Uterus (tissue), 4 donors: ENCODE results near the gene ACCS. TPM values are rescaled to one million over a fixed set of nuclear protein-coding genes. Genes with fewer than 3 reads are reported as not detected.

ENCODE experiments used
- DNase-seq, 2 donors: peaks; one replicate each; pipeline ENCODE4 v3.0.0-alpha.2; 2019 to 2020
- H3K27ac ChIP-seq, 2 donors: fragments of 200-600 bp; sonication (generic); 1 replicate in 1 of 2; 2 replicates in 1 of 2; pipeline ENCODE4 v1.5.1; 2016 to 2018
- H3K27me3 ChIP-seq, 2 donors: fragments of 200-600 bp; sonication (generic); one replicate each; pipeline ENCODE4 v1.5.1; 2018 to 2019; ENCODE audit warnings: control low read depth in 1 of 2
- H3K36me3 ChIP-seq, 2 donors: fragments of 200-600 bp; sonication (generic); one replicate each; pipeline ENCODE4 v1.5.1; 2019; ENCODE audit warnings: control low read depth in 1 of 2
- H3K4me1 ChIP-seq, 2 donors: fragments of 200-600 bp; sonication (generic); one replicate each; pipeline ENCODE4 v1.5.1; 2018 to 2019; ENCODE audit warnings: control low read depth in 1 of 2
- H3K4me3 ChIP-seq, 2 donors: fragments of 200-600 bp; sonication (generic); 1 replicate in 1 of 2; 2 replicates in 1 of 2; pipeline ENCODE4 v1.5.1; 2018 to 2019; ENCODE audit warnings: mild to moderate bottlenecking in 1 of 2
- H3K9me3 ChIP-seq, 2 donors: fragments of 200-600 bp; sonication (generic); one replicate each; pipeline ENCODE4 v1.5.1; 2019; ENCODE audit warnings: control low read depth in 1 of 2
- POLR2A ChIP-seq, 2 donors: fragments of 450-650 bp; IDR thresholded peaks; one replicate each; pipeline ENCODE4 v1.6.1; 2016; ENCODE audit warnings: antibody characterized with exemption in 2 of 2, mild to moderate bottlenecking in 1 of 2, moderate library complexity in 1 of 2
- intact Hi-C: fragments of 100-400 bp; cut with DNase I; formaldehyde crosslinking; loops from one replicate; pipeline ENCODE4 v1.15.1; 2023; ENCODE audit warnings: low total_unique reads
- total RNA-seq, 4 donors: library from RNA; depleted of rRNA in 3 of 4; stranded (reverse); fragments of >200 nt in 3 of 4; gene quantifications; one replicate each; pipeline versions ENCODE4 v1.1.0 to v1.2.4, GENCODE V29; 2014 to 2023
- TF ChIP-seq, protein P1 (sequence below), 4 experiments: fragments of 200-600 bp in 2 of 4; fragments of 450-650 bp in 2 of 4; sonication (generic) in 2 of 4; IDR thresholded peaks; one replicate each; pipeline ENCODE4 v1.5.1; 2016 to 2019; ENCODE audit warnings: antibody characterized with exemption in 4 of 4, mild to moderate bottlenecking in 2 of 4, moderate library complexity in 1 of 4
- donor health status: DM: yes; HTN: yes; CAD: no.

Gene ACCS
- total RNA-seq, 4 donors from 2014 or later = 13.1 to 49.4 (median 27.0) TPM

DNA sequence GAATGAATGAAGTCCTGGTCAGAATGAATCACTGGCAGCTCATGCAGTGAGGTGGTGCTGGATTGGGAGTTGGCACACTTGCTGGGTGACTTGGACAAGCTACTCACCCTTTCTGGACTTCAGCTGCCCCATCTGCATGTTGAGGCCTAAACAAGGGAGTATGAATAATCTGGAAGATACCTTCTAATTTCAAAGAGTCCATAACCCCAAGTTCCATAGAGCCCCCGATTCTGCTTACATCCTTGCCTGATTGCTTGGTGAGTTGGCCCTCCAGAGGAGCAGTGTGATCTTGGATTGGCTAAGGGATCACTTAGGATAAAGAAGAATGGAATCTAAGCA is 36.6 kb upstream of the ACCS start:
- Histone ChIP-seq H3K36me3 (no peaks in the 10 kb centered on the region), H3K4me3 (no peak overlapping the region), H3K9me3 (no peaks in the 10 kb centered on the region), H3K4me1 (peaks cover 16 to 19% of the 10 kb centered on the region in 2 donors), H3K27me3 (no peaks in the 10 kb centered on the region), H3K27ac (peak overlapping the region; percentile 92 to 99)
- no peak for TF ChIP-seq POLR2A (IDR thresholded peaks at IDR 0.05)
- TF ChIP-seq, protein P1, sequence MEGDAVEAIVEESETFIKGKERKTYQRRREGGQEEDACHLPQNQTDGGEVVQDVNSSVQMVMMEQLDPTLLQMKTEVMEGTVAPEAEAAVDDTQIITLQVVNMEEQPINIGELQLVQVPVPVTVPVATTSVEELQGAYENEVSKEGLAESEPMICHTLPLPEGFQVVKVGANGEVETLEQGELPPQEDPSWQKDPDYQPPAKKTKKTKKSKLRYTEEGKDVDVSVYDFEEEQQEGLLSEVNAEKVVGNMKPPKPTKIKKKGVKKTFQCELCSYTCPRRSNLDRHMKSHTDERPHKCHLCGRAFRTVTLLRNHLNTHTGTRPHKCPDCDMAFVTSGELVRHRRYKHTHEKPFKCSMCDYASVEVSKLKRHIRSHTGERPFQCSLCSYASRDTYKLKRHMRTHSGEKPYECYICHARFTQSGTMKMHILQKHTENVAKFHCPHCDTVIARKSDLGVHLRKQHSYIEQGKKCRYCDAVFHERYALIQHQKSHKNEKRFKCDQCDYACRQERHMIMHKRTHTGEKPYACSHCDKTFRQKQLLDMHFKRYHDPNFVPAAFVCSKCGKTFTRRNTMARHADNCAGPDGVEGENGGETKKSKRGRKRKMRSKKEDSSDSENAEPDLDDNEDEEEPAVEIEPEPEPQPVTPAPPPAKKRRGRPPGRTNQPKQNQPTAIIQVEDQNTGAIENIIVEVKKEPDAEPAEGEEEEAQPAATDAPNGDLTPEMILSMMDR (IDR thresholded peaks at IDR 0.05) = no peak
- intact Hi-C loops = no loop called here
- DNase-seq = no peak

DNA sequence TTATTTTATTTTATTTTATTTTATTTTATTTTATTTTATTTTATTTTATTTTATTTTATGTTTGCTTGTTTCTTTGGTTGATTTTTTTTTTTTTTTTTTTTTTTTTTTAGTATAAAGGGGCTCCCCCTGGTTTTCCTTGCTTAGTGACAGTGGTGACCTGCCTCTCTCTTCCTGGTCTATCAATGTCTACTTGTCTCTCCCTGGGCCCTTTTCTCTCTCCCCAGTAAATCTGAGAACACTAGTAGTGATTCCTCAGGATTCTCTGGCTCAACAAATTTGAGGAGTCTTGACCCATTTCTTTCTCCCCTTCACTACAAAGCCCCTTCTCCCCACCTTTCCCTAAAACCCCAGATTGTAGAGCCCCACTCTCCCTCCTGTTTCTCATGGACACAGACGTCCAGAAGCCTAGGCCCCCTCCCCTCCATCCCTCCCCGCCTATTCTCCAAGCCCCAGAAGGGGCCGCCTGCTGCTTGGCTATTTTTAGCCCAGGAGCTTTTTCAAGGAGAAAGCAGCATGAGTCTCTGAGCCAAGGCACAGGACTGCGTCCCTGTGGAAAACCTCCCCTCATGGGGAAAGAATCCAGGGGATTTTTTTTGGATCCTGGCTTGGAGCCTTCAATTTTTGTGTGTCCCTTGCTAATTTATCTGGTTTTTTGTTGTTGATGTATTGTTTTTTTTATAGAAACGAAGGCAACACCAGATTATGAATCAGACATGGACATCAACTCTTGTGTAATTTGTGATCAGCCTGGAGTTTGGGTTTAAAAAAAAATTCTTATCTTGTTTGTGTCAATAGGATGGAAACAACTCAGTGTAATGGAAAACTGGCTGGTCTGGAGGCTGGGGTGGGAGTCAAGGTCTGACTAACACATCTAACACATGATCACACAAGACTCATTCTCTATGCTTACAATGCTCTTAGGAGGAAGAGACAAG is 35.8 kb upstream of the ACCS start:
- peak overlapping the region; percentile 92 to 99 for H3K27ac ChIP-seq
- no peaks in the 10 kb centered on the region for H3K9me3 ChIP-seq
- H3K36me3 ChIP-seq = no peaks in the 10 kb centered on the region
- no peaks in the 10 kb centered on the region for H3K27me3 ChIP-seq
- TF ChIP-seq, protein P1 (IDR thresholded peaks at IDR 0.05) = peak in 1 of 4 experiments; percentile 9
- TF ChIP-seq POLR2A (IDR thresholded peaks at IDR 0.05) = no peak
- DNase-seq = peak; percentile 76 to 86
- H3K4me1 ChIP-seq = peaks cover 16 to 19% of the 10 kb centered on the region in 2 donors
- intact Hi-C loops = no loop called here
- H3K4me3 ChIP-seq = no peak overlapping the region

GRCh38 chr11:44030996-44031395 is 35.1 kb upstream of the ACCS start:
- intact Hi-C loops = no loop called here
- H3K27ac ChIP-seq = peak overlapping the region; percentile 92 to 99
- H3K9me3 ChIP-seq = no peaks in the 10 kb centered on the region
- no peak overlapping the region for H3K4me3 ChIP-seq
- DNase-seq = no peak
- no peak for TF ChIP-seq POLR2A (IDR thresholded peaks at IDR 0.05)
- TF ChIP-seq, protein P1 (IDR thresholded peaks at IDR 0.05) = no peak
- no peaks in the 10 kb centered on the region for H3K27me3 ChIP-seq
- peaks cover 16 to 19% of the 10 kb centered on the region in 2 donors for H3K4me1 ChIP-seq
- H3K36me3 ChIP-seq = no peaks in the 10 kb centered on the region

DNA sequence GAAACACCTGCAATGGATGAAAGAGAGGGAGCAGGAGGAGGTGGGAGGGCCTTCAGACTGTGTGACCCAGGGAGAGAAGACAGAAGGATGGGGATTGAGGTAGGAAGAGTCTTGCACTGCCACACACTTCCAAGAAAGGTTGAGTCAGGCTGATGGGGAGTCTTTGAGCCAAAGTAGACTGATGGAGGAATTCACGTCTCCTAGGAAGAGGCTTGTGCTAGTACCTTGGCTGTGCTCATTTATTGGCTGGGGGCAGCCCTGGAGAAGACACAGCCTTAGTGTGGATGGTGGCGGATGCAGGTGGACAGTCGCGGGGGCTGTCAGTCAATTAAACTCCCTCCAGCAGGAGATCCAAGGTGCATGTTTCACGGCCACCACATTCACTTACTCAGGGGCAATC is 34.5 kb upstream of the ACCS start:
- H3K27me3 ChIP-seq = no peaks in the 10 kb centered on the region
- H3K27ac ChIP-seq = peak overlapping the region; percentile 92 to 99
- H3K4me1 ChIP-seq = peaks cover 16 to 19% of the 10 kb centered on the region in 2 donors
- no peak overlapping the region for H3K4me3 ChIP-seq
- intact Hi-C loops = no loop called here
- TF ChIP-seq POLR2A (IDR thresholded peaks at IDR 0.05) = no peak
- TF ChIP-seq, protein P1 (IDR thresholded peaks at IDR 0.05) = no peak
- no peak for DNase-seq
- no peaks in the 10 kb centered on the region for H3K36me3 ChIP-seq
- H3K9me3 ChIP-seq = no peaks in the 10 kb centered on the region
